ENCODE measurements around the gene P2RX1. TPM values are rescaled to one million over a fixed set of nuclear protein-coding genes. Genes with fewer than 3 reads are reported as not detected.
"Not testable (repeated sequence)": the region's sequence is repeated elsewhere in the genome, so short reads cannot be mapped to it uniquely, and the experiment has no call there.

The P2RX1 gene
- total RNA-seq, 1 experiment from 2014 or later, result 0.10 TPM

DNA sequence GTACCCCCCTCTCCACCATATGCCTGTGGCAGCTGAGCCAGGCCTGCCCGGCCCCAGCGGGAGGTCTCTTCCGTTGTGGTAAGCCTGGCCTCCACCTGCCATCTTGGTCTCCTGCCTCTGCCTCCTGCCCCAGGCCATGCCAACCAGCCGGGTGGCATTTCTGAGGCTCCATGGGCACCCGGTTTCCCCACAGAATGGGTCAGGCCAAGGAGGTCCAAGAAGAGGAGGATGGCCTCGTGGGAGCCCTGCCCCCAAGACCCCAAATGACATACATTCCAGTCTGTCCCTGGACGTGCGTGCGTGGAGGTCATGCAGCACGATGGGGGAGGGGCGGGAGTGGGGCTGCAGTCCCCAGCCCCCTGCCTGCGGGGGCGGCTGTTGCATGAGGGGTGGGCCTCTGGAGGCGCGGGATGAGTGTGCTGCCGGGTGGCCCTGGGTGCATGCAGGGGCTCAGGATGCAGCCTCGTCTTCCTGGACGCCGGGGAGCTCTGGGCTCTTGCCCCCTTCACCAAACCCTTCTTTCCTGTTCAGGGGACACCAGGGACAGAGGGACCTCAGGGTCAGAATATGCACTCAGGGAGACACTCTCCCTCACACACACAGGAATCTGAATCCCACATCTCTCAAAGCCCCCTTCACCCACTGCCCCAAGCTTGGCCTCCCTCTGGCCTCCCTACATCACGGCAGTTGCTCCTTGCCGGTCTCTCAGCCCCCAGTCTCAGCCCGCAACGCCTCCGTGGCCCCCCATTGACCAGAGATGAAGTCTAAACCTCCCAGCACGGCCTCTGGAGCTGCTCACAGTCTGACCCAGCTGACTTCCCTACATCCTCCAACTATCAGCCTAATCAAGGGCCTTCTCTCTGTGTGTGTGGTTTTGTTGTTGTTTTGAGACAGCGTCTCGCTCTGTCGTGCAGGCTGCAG, 54.2 kb downstream of the P2RX1 start:
- peaks cover 4% of the 10 kb centered on the region for H3K36me3 ChIP-seq (replicated peaks; ENCODE audit: control insufficient read depth, insufficient read depth, low read length)
- no peak for DNase-seq
- no peak overlapping the region for H3K4me3 ChIP-seq (ENCODE audit: insufficient read depth, low read depth, low read length)
- no peaks in the 10 kb centered on the region for H3K27me3 ChIP-seq (ENCODE audit: control insufficient read depth, insufficient read depth, low read length)

DNA sequence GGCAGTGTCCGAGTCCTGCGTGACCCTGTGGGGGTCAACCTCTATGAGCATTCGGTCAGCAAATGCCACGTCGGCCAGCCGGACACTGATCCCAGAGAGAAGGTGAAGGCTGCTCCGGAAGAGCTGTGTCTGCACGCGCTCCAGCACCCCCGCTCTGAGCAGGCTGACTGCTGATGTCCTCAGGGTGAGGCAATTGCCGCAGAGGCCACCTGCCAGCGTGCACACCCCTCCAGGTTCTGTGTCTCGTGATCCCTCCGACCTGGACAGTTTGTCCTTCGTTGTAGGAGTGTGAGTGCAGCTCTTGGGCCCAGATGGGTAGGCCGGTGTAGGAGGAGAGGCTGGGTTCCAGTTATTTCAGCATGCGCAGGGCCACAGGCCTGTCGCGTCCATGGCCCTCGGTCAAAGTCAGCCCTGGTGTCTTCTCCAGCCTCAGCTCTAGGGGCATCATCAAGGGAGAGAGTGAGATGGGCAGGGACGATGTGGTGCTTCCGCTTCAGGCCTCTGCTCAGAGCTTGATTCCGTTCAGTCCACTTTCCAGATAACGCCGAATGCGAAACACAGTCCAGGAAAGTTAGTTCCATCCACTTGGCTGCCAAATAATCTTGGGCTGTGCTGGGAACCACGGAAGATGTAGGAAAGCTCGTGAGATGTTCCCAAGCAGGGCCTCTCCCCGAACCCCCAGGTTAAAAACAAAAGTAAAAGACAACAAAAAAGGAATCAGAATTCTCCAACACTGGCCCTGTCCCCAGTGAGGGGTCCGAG, 55.1 kb downstream of the P2RX1 start:
- DNase-seq, result no peak
- Histone ChIP-seq H3K27me3 (ENCODE audit: control insufficient read depth, insufficient read depth, low read length) (no peaks in the 10 kb centered on the region), H3K36me3 (replicated peaks; ENCODE audit: control insufficient read depth, insufficient read depth, low read length) (peaks cover 4% of the 10 kb centered on the region), H3K4me3 (ENCODE audit: insufficient read depth, low read depth, low read length) (no peak overlapping the region)

DNA sequence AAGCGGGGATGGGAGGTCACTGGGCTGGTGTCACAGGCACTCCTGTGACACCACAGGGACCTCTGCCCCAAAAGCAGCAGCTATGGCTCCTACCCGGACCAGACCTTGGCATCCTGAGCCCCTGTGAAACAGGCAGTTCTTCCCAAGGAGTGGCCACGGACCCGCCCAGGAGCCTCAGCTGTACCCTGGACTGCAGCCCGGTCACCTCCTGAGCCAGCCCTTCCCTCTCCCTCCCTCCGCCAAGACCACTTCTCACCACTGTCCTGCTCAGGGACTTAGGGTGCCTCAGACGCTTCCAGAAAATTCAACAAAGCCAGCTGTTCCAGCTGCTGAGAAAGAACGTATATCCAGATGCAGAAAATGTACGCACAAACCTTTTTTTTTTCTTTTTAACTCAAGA, 56.3 kb downstream of the P2RX1 start:
- peak; percentile 43 for DNase-seq
- Histone ChIP-seq H3K36me3 (replicated peaks; ENCODE audit: control insufficient read depth, insufficient read depth, low read length) (peaks cover 4% of the 10 kb centered on the region), H3K4me3 (ENCODE audit: insufficient read depth, low read depth, low read length) (no peak overlapping the region), H3K27me3 (ENCODE audit: control insufficient read depth, insufficient read depth, low read length) (no peaks in the 10 kb centered on the region)

DNA sequence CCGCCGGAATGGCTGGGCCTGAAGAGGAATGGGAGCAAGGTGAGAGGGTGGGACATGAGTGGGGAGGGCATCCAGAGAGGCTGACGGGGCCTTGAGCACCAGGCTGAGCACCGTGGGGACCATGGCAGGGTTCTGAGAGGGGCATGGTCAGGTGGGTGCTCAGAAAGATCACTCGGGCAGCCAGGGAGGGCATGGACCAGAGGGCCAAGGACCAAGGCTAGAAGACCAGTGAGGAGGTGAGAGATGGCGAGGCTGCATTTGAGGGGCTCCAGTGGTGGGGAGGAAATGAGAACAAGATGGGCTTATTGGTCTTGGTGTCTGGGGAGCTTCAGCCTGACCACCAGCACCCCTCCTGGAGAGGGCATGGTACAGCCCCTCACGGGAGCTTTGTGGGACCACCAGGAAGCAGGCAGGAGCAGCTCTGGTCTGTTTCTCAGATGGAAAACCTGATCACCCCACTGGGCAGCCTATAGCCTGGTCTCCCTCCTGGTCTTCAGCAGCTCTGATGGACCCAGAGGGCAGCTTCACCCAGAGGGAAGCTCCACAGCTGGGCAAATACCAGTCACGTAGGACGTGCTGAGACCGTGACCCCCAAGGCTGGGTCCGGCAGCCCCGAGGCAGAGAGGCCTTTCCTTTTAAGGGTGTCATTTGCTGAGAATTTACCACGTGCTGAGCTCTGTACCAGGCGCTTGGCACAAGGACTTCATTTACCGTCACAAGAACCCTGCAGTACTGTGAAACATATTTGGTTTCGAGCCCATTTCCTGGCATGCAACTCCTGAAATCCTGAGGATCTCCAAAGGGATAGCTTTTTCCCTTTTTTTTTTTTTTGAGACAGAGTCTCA, 58.8 kb downstream of the P2RX1 start:
- DNase-seq, result peak; percentile 60
- Histone ChIP-seq H3K4me3 (ENCODE audit: insufficient read depth, low read depth, low read length) (no peak overlapping the region), H3K27me3 (ENCODE audit: control insufficient read depth, insufficient read depth, low read length) (no peaks in the 10 kb centered on the region), H3K36me3 (replicated peaks; ENCODE audit: control insufficient read depth, insufficient read depth, low read length) (peaks cover 4% of the 10 kb centered on the region)

DNA sequence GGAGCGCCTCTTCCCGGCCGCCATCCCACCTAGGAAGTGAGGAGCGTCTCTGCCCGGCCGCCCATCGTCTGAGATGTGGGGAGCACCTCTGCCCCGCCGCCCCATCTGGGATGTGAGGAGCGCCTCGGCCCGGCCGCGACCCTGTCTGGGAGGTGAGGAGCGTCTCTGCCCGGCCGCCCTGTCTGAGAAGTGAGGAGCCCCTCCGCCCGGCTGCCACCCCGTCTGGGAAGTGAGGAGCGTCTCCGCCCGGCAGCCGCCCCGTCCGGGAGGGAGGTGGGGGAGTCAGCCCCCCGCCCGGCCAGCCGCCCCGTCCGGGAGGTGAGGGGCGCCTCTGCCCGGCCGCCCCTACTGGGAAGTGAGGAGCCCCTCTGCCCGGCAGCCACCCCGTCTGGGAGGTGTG, 62.1 kb downstream of the P2RX1 start:
- H3K4me3 ChIP-seq (ENCODE audit: insufficient read depth, low read depth, low read length); H3K27me3 ChIP-seq (ENCODE audit: control insufficient read depth, insufficient read depth, low read length); H3K36me3 ChIP-seq (replicated peaks; ENCODE audit: control insufficient read depth, insufficient read depth, low read length); DNase-seq: not testable (repeated sequence)

DNA sequence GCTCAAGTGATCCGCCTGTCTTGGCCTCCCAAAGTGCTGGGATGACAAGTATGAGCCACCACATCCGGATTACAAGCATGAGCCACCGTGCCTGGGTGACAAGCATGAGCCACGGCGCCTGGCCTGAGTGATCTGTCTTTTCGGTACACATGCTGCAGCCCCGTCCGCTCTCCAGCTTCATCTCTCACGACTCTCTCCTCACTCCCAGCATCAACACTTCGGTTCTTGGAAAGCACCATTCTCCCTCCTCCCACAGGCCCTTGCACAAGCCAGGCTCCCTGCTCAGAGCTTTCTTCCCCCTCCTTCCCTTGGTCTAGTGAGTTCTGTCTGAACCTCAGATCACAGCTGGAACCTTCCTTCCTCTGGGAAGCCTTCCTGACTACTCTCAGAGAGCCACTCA, 63.7 kb downstream of the P2RX1 start:
- no peaks in the 10 kb centered on the region for H3K27me3 ChIP-seq (ENCODE audit: control insufficient read depth, insufficient read depth, low read length)
- no peaks in the 10 kb centered on the region for H3K36me3 ChIP-seq (replicated peaks; ENCODE audit: control insufficient read depth, insufficient read depth, low read length)
- no peak for DNase-seq
- no peak overlapping the region for H3K4me3 ChIP-seq (ENCODE audit: insufficient read depth, low read depth, low read length)

DNA sequence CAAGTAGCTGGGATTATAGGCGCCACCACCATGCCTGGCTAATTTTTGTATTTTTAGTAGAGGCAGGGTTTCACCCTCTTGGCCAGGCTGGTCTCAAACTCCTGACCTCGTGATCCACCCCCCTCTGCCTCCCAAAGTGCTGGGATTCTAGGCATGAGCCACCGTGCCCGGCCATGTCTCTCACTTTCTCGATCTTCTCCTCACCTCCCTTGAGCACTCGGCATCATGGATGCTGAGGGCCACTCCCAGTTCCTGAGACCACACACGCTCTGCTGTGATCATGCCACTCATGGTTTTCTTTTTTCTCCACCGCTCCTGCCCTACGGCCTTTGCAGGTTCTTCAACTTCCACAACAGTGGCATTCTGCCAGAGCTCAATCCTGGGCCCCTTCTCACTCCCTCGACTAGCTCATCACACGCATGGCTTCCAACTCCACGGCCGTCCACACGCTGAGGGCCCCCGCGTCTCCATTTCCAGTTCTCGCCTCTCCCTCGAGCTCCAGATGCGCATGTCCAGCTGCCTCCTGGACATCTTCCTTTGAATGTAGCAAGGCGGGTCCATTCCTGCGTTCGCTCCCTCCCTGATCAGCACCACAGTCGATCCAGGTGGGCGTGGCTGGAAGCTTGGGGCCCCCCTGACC, 64.7 kb downstream of the P2RX1 start:
- Histone ChIP-seq H3K4me3 (ENCODE audit: insufficient read depth, low read depth, low read length) (no peak overlapping the region), H3K27me3 (ENCODE audit: control insufficient read depth, insufficient read depth, low read length) (no peaks in the 10 kb centered on the region), H3K36me3 (replicated peaks; ENCODE audit: control insufficient read depth, insufficient read depth, low read length) (no peaks in the 10 kb centered on the region)
- no peak for DNase-seq

DNA sequence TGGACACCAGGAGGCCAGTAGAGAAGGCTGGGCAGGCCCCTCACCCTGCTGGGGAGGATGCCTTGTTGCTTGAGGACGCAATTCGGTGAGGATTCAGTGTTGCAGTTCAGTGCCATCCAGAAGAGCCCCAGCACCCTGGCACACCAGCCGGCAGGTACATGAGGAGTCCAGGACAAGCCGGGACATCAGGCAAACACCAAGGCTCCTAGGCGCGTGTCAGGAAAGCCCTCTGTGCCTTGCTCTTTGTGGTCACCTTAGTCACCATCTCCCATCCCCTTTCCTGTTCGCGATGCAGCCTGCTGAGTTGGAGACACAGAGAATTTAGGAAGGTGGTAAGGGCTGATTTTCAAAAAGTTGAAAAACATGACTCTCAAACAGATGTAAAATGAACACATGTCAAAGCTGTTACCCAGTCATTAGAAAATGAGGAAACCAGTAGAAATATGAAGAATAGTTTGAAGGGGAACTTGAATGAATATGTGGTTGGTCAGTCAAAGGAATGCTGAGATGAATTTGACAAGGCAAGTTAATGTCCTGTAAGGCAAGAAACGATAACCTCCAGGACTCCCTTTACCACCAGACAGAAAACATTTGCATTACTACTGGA, 67.9 kb downstream of the P2RX1 start:
- DNase-seq, result no peak
- Histone ChIP-seq H3K36me3 (replicated peaks; ENCODE audit: control insufficient read depth, insufficient read depth, low read length) (peaks cover 2% of the 10 kb centered on the region), H3K27me3 (ENCODE audit: control insufficient read depth, insufficient read depth, low read length) (no peaks in the 10 kb centered on the region), H3K4me3 (ENCODE audit: insufficient read depth, low read depth, low read length) (no peak overlapping the region)

DNA sequence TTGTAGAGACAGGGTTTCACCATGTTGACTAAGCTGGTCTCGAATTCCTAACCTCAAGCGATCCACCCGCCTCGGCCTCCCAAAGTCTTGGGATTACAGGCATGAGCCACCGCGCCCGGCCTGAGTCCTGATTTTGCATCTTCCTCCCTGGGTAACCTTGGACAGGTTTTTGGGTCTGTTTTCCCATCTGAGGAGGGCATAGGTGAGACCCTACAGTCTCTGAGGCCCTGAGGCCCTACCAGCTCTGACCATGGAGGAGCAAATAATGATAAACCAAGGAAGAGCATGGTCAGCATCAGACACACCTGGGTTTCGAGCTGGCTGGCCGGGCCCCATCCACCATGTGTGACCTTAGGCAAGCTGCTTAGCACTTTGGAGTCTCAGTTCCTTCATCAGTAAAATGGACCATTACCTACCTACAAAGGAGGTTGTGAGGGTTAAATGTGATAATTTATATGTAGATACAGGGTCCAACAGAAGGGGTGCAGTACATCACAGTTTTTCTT, 69.0 kb downstream of the P2RX1 start:
- Histone ChIP-seq H3K36me3 (replicated peaks; ENCODE audit: control insufficient read depth, insufficient read depth, low read length) (peaks cover 4% of the 10 kb centered on the region), H3K4me3 (ENCODE audit: insufficient read depth, low read depth, low read length) (no peak overlapping the region), H3K27me3 (ENCODE audit: control insufficient read depth, insufficient read depth, low read length) (no peaks in the 10 kb centered on the region)
- no peak for DNase-seq

Other genes with a start within 250 kb of the P2RX1 start
- 116 and 122 TPM in 2 replicates for gene TAX1BP3, start 247.9 kb downstream of the P2RX1 start, total RNA-seq (2014; rRNA removed; shearing (Covaris generic))
- gene EMC6, start 247.7 kb downstream of the P2RX1 start, total RNA-seq (2014; rRNA removed; shearing (Covaris generic)), result 41.6 and 48.5 TPM in 2 replicates
- 2.3 and 2.7 TPM in 2 replicates for gene P2RX5, start 220.3 kb downstream of the P2RX1 start, total RNA-seq (2014; rRNA removed; shearing (Covaris generic))
- gene HASPIN, start 192.6 kb downstream of the P2RX1 start, total RNA-seq (2014; rRNA removed; shearing (Covaris generic)), result 34.2 and 39.1 TPM in 2 replicates
- 28.8 and 34.7 TPM in 2 replicates for gene ITGAE, start 115.3 kb downstream of the P2RX1 start, total RNA-seq (2014; rRNA removed; shearing (Covaris generic))
- 17.5 and 28.0 TPM in 2 replicates for gene NCBP3, start 70.2 kb downstream of the P2RX1 start, total RNA-seq (2014; rRNA removed; shearing (Covaris generic))
- 6.0 and 6.7 TPM in 2 replicates for gene CAMKK1, start 23.4 kb downstream of the P2RX1 start, total RNA-seq (2014; rRNA removed; shearing (Covaris generic))
- 5.7 and 5.8 TPM in 2 replicates for gene ATP2A3, start 48.0 kb upstream of the P2RX1 start, total RNA-seq (2014; rRNA removed; shearing (Covaris generic))
- gene ZZEF1, start 226.6 kb upstream of the P2RX1 start, total RNA-seq (2014; rRNA removed; shearing (Covaris generic)), result 12.0 and 13.2 TPM in 2 replicates
- 11.3 and 11.5 TPM in 2 replicates for gene CYB5D2, start 226.7 kb upstream of the P2RX1 start, total RNA-seq (2014; rRNA removed; shearing (Covaris generic))

Measured in H7 (cell line).